HTR-8/SVneo (cell line): ENCODE data around the gene C2orf69.
A peak's percentile ranks its signal among the peaks of the same experiment; 100 is the strongest.
"Not testable (repeated sequence)": the region's sequence is repeated elsewhere in the genome, so short reads cannot be mapped to it uniquely, and the experiment has no call there.

ENCODE experiments used
- DNase-seq: peaks from one replicate; pipeline ENCODE4 v3.0.0; 2011; ENCODE audit warnings: low spot score, mixed read lengths; ENCODE audit not compliant: insufficient read length
- FAIRE-seq: peaks from 2 replicates; lab custom pipeline; 2011; peaks lifted over from hg19 to GRCh38; lab: Jason Lieb, UNC

The C2orf69 gene

GRCh38 chr2:199912553-199913114 is 1.5 kb downstream of the C2orf69 start:
- FAIRE-seq, DNase-seq: not testable (repeated sequence)

DNA sequence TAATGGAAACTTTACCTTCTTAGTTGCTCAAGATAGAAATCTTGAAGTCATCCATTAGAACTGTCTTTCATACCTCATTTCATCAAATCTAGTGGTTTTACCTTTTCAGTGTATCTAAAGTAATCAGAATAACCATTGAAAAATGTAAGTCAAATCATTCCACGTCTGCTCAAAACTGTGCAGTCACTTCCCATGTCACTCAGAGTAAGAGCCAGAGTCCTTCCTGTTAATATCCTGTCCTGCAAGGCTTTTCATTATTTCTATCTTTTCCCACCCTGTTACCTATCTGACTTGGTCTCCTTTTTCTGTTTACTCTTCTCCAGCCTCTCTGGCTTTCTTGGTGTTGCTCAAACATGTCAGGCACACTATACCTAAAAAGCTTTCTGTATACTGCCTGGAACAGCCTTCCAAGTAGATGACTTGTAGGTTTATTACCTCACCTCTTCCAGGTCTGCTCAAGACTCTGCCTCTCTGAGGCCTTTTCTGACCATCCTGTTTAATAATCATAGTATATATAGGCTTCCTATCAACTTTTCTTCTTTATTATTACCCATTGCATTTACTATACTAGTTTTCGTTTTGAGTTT is 3.4 kb downstream of the C2orf69 start:
- no peak for FAIRE-seq
- DNase-seq: no peak

DNA sequence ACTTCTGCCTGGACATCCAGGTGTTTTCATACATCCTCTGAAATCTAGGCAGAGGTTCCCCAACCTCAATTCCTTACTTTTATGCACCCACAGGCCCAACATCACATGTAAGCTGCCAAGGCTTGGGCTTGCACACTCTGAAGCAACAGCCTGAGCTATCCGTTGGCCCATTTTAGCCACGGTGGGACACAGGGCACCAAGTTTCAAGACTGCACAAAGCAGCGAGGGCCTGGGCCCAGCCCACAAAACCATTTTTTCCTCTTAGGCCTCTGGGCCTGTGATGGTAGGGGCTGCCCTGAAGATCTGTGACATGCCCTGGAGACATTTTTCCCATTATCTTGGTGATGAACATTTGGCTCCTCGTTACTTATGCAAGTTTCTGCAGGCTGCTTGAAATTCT is 5.9 kb downstream of the C2orf69 start:
- no peak for FAIRE-seq
- no peak for DNase-seq

GRCh38 chr2:199922856-199923255 is 11.8 kb downstream of the C2orf69 start:
- peak; percentile 3 for DNase-seq
- FAIRE-seq: no peak

- FAIRE-seq (no peak), DNase-seq (no peak)
Measured at GRCh38 chr2:199923924-199924323, 12.8 kb downstream of the C2orf69 start.

DNA sequence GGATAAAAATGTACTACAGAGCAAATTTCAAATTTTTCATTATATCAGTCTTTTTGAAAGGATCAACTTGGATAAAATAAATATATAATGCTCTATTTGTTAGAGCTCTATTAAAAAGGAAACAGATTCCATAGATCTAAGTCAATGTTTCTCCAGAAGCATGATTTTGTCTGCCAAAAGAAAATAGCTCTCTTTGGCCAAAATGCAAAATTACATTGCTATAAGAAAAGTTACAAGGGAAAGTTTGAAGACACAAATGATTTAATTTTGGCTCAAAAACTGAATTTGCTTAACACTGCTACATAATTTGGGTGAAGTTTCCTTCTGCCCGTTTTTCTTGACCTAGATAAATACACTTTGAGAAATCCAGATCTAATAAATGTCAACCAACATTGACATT is 15.7 kb downstream of the C2orf69 start:
- DNase-seq (no peak), FAIRE-seq (no peak)

DNA sequence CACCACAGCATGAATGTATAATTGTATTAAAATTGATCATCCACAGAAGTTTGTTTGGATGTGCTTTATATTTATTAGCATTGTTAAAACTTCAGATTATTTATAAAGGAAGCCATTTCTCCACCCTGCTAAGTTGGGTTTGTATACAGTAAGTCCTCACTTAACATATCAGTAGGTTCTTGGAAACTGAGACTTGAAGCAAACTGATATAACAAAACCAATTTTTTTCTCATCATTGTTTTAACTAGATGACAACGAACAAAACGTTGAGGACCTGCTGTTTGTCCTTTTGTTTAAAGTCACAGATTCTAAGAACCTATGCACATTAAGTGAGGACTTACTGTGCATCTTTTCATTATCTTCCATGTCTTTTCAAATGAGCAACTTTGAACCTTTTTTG is 17.1 kb downstream of the C2orf69 start:
- no peak for FAIRE-seq

DNA sequence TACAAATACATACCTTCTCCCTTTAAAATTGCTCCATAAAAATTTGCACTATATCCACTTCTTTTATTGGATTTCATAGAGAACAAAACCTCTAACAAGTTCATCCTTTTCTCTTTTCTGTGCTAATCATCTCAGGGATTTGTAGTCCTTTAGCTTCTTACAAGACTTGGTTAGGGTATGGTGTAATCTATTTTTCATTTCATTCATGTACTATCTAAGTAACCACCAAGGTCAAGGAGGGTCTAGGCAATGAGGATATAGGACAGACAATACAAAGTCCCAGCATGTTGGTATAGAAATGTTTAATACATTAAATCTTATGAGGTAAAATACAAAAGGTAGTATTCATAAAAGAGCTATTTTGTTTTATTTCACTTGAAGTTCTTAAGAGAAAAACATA is 17.5 kb downstream of the C2orf69 start:
- FAIRE-seq: no peak
- DNase-seq: no peak

More for the DNA sequence above, 17.1 kb downstream of the C2orf69 start:
- DNase-seq: no peak

- no peak for FAIRE-seq
Measured at GRCh38 chr2:199929262-199929661, 18.2 kb downstream of the C2orf69 start.

GRCh38 chr2:199932312-199932855 is 21.3 kb downstream of the C2orf69 start:
- no peak for DNase-seq
- FAIRE-seq: no peak

More at GRCh38 chr2:199929262-199929661, 18.2 kb downstream of the C2orf69 start:
- no peak for DNase-seq

- no peak for DNase-seq
- FAIRE-seq: no peak
Measured at GRCh38 chr2:199933466-199933865, 22.4 kb downstream of the C2orf69 start.

- DNase-seq (no peak), FAIRE-seq (no peak)
Measured at GRCh38 chr2:199936554-199936953, 25.5 kb downstream of the C2orf69 start.

GRCh38 chr2:199940373-199940772 is 29.3 kb downstream of the C2orf69 start:
- FAIRE-seq: no peak

DNA sequence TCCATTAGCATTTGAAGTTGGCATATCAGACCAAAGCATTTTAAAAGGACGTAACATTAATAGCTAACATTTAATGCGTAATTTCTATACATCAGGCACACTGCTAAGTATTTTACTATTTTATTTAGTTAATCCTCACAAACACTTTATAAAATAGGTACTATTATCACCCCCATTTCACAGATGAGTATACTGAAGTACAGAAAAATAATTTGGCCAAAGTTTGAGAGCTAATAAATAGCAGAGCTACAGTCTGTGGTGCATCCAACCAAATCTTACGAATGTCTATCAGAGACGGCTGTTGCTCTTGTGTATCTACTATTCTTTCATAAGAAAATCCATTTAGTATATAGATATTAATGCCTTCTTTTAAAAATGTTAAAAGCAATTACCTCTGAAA is 32.3 kb downstream of the C2orf69 start:
- no peak for FAIRE-seq

More at GRCh38 chr2:199940373-199940772, 29.3 kb downstream of the C2orf69 start:
- no peak for DNase-seq

GRCh38 chr2:199946196-199946595 is 35.1 kb downstream of the C2orf69 start:
- FAIRE-seq: no peak
- DNase-seq: no peak

More for the DNA sequence above, 32.3 kb downstream of the C2orf69 start:
- no peak for DNase-seq

DNA sequence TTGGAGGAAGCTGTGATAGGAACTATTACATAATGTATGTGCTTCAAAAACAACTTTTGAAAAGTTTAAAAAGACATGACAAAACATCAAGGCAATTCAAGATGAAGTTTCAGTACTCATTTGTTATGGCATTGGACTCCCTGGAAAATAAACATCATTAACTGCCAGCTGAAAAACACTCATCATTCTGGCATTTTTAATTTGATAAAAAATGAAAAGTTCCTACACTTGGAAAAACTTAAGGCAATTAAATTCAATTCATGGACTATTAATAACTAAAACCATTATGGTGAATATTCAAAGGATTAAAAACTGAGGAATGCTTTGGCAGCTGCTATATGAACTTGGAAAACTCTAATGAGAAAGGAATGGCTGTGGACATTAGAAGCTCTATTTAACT is 35.7 kb downstream of the C2orf69 start:
- DNase-seq: no peak
- no peak for FAIRE-seq

DNA sequence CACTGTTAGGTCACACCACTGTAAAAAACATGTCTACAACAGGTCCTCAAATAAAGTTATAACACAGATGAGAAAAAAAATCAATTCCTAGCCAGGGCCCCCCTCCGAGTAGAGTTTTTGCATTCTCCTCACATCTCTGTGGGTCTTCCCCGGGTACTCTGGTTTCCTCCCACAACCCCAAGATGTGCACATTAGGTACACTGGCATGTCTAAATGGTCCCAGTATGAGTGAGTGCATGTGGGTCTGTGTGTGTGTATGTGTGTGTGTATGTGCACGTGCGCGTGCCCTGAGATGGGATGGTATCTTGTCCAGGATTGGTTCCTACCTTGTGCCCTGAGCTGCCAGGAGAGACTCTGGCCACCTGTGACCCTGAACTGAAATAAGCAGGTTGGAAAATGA is 39.3 kb downstream of the C2orf69 start:
- DNase-seq (no peak), FAIRE-seq (peak; percentile 23)

- DNase-seq: no peak
Measured at GRCh38 chr2:199951023-199951422, 39.9 kb downstream of the C2orf69 start.

DNA sequence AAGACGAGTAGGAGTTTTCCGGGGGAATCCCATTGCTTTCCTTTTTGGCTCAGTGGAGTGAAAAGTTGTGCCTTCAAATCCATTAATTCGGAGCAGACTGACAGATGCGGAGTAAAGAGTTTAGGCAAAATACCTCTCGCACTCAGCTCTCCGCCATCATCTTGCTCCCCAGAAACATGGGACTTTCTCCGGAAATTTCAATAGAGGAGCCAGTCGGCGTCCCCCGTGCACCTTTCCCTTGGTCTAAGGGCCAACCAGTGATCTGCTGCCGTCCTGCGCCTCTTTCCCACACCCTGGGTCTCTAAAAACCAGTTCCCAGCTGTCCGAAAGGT is 43.9 kb downstream of the C2orf69 start:
- FAIRE-seq (no peak), DNase-seq (peak; percentile 56)

More at GRCh38 chr2:199951023-199951422, 39.9 kb downstream of the C2orf69 start:
- FAIRE-seq: no peak

GRCh38 chr2:199955339-199956061 is 44.4 kb downstream of the C2orf69 start, which contains the start of the genes MAIP1 and TYW5:
TSS of gene MAIP1 (plus strand) at chr2:199955582. CDS start at chr2:199955799, 217 bp downstream.
TSS of gene TYW5 (minus strand) at chr2:199955491. CDS start at chr2:199955470, 21 bp downstream.
- FAIRE-seq (no peak), DNase-seq (peak; percentile 88)

DNA sequence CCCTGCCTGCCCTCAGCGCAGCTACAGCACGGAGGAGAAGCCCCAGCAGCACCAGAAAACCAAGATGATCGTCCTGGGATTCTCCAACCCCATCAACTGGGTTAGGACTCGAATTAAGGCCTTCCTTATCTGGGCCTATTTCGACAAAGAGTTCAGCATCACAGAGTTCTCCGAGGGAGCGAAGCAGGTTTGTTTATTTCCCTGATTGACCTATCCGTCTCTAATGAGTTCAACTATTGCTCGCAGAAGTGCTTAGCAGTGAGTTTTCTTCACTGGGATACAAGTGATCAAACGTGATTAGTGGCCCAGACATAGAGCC is 44.9 kb downstream of the C2orf69 start:
- no peak for DNase-seq
- FAIRE-seq: no peak
